ENCODE measurements around the gene CYB561.

DNA sequence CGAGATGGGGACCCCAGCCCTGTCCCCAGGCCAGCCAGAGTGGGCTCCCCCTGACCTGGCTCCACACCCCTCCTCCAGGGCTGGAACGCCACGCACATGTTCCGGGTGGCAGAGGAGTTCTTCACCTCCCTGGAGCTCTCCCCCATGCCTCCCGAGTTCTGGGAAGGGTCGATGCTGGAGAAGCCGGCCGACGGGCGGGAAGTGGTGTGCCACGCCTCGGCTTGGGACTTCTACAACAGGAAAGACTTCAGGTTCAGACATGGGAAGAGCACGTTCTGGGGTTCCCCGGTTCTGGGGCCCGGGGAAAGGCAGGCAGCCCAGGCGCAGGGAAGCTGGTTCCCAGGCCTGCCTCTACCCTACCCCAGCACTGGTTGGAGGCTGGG, 35.4 kb upstream of the CYB561 start:
- TF ChIP-seq, protein P1, sequence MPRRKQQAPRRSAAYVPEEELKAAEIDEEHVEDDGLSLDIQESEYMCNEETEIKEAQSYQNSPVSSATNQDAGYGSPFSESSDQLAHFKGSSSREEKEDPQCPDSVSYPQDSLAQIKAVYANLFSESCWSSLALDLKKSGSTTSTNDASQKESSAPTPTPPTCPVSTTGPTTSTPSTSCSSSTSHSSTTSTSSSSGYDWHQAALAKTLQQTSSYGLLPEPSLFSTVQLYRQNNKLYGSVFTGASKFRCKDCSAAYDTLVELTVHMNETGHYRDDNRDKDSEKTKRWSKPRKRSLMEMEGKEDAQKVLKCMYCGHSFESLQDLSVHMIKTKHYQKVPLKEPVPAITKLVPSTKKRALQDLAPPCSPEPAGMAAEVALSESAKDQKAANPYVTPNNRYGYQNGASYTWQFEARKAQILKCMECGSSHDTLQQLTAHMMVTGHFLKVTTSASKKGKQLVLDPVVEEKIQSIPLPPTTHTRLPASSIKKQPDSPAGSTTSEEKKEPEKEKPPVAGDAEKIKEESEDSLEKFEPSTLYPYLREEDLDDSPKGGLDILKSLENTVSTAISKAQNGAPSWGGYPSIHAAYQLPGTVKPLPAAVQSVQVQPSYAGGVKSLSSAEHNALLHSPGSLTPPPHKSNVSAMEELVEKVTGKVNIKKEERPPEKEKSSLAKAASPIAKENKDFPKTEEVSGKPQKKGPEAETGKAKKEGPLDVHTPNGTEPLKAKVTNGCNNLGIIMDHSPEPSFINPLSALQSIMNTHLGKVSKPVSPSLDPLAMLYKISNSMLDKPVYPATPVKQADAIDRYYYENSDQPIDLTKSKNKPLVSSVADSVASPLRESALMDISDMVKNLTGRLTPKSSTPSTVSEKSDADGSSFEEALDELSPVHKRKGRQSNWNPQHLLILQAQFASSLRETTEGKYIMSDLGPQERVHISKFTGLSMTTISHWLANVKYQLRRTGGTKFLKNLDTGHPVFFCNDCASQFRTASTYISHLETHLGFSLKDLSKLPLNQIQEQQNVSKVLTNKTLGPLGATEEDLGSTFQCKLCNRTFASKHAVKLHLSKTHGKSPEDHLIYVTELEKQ (tag by site-specific recombination; IDR thresholded peaks at IDR 0.05; ENCODE audit: borderline replicate concordance): no peak
- TF ChIP-seq, protein P2, sequence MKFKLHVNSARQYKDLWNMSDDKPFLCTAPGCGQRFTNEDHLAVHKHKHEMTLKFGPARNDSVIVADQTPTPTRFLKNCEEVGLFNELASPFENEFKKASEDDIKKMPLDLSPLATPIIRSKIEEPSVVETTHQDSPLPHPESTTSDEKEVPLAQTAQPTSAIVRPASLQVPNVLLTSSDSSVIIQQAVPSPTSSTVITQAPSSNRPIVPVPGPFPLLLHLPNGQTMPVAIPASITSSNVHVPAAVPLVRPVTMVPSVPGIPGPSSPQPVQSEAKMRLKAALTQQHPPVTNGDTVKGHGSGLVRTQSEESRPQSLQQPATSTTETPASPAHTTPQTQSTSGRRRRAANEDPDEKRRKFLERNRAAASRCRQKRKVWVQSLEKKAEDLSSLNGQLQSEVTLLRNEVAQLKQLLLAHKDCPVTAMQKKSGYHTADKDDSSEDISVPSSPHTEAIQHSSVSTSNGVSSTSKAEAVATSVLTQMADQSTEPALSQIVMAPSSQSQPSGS (tag by site-specific recombination; IDR thresholded peaks at IDR 0.05; ENCODE audit: low read depth): no peak
- TF ChIP-seq, protein P3, sequence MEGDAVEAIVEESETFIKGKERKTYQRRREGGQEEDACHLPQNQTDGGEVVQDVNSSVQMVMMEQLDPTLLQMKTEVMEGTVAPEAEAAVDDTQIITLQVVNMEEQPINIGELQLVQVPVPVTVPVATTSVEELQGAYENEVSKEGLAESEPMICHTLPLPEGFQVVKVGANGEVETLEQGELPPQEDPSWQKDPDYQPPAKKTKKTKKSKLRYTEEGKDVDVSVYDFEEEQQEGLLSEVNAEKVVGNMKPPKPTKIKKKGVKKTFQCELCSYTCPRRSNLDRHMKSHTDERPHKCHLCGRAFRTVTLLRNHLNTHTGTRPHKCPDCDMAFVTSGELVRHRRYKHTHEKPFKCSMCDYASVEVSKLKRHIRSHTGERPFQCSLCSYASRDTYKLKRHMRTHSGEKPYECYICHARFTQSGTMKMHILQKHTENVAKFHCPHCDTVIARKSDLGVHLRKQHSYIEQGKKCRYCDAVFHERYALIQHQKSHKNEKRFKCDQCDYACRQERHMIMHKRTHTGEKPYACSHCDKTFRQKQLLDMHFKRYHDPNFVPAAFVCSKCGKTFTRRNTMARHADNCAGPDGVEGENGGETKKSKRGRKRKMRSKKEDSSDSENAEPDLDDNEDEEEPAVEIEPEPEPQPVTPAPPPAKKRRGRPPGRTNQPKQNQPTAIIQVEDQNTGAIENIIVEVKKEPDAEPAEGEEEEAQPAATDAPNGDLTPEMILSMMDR (tag by site-specific recombination; IDR thresholded peaks at IDR 0.05): no peak
- TF ChIP-seq MZF1 (tag by site-specific recombination; IDR thresholded peaks at IDR 0.05; ENCODE audit: borderline replicate concordance) (no peak), ZNF777 (tag by site-specific recombination; IDR thresholded peaks at IDR 0.05; ENCODE audit: borderline replicate concordance) (no peak), ZBTB7A (tag by site-specific recombination; IDR thresholded peaks at IDR 0.05; ENCODE audit: low read depth) (no peak)
- TF ChIP-seq, protein P4, sequence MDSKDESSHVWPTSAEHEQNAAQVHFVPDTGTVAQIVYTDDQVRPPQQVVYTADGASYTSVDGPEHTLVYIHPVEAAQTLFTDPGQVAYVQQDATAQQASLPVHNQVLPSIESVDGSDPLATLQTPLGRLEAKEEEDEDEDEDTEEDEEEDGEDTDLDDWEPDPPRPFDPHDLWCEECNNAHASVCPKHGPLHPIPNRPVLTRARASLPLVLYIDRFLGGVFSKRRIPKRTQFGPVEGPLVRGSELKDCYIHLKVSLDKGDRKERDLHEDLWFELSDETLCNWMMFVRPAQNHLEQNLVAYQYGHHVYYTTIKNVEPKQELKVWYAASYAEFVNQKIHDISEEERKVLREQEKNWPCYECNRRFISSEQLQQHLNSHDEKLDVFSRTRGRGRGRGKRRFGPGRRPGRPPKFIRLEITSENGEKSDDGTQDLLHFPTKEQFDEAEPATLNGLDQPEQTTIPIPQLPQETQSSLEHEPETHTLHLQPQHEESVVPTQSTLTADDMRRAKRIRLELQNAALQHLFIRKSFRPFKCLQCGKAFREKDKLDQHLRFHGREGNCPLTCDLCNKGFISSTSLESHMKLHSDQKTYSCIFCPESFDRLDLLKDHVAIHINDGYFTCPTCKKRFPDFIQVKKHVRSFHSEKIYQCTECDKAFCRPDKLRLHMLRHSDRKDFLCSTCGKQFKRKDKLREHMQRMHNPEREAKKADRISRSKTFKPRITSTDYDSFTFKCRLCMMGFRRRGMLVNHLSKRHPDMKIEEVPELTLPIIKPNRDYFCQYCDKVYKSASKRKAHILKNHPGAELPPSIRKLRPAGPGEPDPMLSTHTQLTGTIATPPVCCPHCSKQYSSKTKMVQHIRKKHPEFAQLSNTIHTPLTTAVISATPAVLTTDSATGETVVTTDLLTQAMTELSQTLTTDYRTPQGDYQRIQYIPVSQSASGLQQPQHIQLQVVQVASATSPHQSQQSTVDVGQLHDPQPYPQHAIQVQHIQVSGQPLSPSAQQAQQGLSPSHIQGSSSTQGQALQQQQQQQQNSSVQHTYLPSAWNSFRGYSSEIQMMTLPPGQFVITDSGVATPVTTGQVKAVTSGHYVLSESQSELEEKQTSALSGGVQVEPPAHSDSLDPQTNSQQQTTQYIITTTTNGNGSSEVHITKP (tag by site-specific recombination; IDR thresholded peaks at IDR 0.05): no peak
